ENCODE measurements around the gene HMGB4.

Gene HMGB4, protein sequence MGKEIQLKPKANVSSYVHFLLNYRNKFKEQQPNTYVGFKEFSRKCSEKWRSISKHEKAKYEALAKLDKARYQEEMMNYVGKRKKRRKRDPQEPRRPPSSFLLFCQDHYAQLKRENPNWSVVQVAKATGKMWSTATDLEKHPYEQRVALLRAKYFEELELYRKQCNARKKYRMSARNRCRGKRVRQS

DNA sequence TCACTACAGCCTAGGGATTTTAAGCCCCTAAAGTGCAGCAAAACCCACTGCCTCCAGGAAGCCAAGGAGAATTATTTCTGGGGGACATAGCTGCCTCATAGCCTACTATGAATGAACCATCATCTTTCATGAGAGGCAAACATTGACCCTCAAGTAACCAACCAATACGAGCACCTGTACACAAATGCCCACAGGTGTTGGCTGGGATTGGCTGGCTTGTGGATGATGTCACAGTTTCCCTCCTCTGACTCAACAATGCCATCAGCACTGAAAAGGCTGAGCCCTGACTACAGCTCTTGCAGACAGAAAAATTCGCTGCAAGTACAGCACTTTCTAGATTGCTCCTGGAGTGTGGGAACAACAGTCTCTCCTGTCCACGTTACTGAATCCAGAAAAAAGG, at the start of gene HMGB4:
Gene HMGB4, plus strand, starts transcription at position 301 of the 400 bp plus-strand sequence. CDS start 113 bp downstream, outside the sequence.
- no peak for DNase-seq

DNA sequence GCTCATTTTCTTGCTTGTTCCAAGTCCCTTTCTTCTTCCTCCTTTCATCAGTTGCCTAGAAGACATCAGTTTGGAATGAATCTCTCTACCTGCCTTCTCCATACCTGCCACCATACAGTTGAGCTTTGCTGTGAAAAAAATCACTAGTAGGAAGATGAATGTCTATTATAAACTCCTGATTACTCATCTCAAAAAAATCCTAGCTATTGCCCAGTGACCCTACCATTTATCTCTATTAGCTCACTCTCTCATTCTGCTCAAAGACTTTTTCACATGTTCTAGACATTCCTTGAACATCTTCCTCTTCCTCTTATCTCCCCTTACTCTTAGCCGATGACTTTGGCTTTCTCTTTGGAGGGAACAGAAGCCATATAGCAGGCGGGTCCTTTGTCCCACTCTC, 49.7 kb upstream of the HMGB4 start:
- no peak for DNase-seq

DNA sequence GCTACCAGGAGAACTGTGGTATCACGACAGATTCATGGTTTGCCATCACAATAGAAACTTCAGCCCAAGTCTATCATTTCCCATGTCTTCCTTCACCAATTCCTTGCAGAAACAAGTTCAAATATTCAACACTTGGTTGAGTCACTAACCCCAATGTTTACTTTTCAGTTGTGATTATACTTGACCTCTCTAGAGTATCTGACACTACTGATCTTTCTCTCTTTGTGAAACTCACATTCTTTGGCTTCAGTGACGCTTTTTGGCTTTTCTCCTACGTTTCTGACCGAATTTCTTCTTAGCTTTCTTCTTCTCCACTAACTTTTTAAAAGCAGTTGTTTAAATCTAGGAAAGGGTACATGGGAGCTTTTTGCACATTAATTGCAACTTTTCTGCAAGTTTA, 48.8 kb upstream of the HMGB4 start:
- DNase-seq = peak; percentile 45

DNA sequence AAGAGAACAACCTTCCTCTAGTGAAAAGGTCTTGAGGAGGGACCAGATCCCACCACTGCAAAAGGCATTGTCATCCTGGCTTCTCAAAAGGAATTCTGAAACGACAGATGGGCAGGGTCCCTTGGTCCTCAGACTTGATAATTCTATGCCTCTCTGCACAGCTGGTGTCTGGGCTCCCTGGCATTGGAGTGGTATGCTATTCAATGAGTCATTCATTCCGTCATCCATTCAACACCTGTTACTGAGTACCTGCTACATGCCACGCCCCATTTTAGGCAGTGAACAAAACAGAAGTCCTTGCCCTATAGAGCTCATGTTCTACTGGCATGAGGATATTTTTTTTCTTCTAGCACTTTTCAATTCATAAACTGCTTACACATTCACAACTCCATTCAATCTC, 45.8 kb upstream of the HMGB4 start:
- DNase-seq = no peak

DNA sequence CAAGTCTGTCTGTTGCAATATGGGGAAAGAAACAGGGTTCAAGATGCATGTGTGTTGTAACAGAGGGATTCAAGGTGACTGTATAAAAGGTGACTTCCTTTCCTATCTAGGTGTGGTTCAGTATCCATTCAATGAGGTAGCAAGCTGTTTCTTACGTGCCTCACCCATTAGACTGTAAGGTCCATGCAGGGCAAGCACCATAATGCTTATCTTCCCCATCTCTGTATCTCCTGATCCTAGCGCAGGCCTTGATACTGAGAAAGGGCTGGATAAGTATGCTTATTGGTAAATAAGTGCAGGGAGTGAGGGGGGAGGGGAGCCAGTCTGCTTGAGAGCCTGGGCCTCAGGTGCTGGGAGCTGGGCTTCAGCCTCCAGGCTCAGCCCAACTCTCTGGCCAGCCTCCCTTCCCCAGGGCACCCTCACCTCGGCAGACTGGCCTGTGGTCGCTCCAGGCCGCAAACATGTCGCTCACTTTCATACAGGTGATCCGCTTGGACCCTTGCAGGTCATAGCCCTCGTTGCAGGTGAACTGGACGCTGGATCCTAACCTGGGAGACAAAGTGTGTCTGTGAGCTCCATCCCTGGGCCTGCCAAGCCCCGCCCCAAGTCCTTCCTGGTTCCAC, 44.5 kb upstream of the HMGB4 start:
- no peak for DNase-seq

DNA sequence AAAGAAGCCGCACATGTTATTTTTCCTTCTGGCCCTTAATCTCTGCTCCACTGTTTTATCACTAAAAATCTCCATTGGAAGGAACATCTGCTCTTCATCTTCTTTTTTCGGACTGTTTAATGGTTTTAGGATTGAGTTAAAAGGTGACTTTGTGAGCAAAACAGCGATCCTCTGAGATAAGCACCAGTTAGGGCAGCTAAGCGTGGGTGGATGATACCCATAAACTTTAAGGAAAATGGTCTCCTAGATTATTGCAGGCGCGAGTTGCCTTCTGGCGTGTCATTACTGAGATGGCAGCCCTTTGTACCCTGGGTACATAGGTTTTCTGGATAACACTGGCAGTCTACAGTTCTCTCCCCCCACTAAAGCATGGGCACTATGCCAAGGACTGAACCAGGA, 44.0 kb upstream of the HMGB4 start:
- no peak for DNase-seq

DNA sequence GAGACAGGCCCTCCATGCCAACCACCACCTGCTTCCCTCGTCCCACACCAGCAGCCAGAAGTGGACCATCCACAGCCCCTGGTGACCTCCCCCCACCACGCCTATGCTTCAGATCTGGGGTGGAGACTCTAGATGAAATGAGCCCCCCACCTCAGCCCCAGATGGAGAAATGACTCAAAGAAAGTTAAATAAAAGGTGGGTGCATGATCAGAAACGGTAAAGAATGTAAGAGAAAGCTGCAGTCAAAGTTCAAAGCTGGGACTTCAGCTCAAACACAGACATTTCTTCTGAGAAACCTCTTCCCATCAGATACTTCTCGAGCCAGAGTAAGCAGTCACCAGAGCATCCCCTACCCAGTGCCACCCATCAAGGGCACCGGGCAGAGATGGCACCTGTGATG, 43.1 kb upstream of the HMGB4 start:
- no peak for DNase-seq

DNA sequence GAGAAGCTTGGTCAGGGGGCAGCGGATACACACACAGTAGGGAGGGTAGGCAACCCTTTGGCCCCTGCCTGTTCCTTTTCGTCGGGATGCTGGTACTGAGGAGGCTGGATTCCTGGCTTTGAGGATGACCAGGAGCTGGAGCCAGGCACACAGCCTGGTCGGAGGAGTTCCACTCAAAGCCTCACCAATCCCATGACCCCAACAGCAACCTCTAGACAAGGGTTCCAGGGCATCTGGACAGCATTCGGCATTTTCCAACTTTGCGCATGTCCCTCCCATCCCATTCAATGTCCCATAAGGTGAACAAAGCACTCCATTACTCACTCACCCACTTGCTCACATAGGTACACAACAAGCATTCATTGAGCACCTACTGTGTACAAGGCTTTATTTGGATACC, 42.6 kb upstream of the HMGB4 start:
- DNase-seq = no peak

DNA sequence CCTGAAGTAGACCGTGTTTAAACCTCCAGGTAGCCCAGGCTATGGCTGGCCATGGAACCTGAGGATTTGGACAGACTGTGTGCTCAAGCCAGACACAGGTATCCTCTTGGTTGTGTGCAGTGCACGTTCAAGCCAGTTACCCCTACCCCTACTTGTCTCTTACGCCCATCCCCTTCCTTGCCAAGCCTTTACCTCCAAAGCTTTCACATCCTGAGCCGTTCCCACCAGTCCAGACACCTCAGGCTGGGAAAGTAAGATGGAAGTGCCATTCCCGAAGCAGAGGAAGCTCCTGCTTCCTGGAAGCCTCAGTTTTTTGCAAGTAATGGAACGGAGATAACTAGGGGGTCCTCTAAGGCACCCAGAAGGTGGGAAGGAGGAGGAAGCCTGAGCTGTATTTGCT, 41.5 kb upstream of the HMGB4 start:
- DNase-seq = no peak

DNA sequence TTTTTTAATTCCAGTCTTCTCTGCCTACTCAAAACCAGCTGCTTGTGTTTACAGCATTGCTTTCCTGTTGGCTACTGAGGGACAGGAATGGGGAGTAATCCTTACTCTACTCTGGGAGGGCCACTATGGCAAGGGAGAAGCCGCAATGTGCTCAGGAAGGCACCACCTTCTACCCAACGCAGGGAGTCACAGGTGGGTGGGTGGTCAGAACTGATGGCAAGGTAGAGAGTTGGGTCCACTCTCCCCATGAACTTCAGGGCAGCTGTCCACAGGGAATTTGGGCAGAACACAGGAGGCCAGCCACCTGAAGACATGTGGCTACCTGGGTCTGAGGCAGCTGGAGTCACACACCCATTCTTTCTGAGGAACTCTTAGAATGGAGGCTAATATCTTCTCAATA, 40.5 kb upstream of the HMGB4 start:
- DNase-seq = no peak

DNA sequence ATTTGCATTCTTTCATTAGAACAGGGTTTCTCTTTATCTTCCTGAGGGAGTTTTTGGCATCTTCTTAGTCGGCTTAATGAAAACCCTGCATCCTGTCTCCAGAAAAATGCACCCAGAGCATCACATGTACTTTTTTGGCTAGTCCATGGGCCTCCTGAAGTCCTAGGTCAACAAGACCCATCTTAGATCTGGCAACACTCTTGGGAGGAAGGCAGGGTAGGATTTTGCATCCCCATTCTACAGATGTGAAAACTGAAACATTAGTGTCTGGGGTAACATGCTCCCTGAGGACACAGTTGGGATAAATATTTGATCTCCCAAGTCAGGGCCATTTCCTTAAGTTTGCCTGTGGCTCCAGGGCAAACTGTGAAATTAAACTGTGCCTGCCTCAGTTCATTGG, 40.0 kb upstream of the HMGB4 start:
- DNase-seq = no peak

DNA sequence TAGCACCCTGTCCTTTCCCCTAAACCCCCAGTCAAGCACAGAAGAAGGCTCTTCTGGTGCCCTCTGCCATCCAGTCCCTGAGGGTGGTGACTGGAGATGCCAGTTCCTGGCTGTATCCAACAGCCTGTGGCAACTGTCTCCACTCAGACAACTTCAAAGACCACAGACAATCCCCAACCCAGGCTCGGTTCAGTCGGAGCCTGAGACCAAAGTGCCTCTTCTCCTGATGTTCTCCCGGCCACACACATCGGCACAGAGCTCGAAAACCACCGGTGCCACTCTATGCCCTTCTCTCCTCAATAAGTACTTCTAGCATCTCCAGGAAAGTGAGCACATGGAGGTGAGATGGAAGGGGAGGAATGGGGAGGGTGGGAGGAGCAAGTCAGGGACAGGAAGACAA, 39.6 kb upstream of the HMGB4 start:
- no peak for DNase-seq

DNA sequence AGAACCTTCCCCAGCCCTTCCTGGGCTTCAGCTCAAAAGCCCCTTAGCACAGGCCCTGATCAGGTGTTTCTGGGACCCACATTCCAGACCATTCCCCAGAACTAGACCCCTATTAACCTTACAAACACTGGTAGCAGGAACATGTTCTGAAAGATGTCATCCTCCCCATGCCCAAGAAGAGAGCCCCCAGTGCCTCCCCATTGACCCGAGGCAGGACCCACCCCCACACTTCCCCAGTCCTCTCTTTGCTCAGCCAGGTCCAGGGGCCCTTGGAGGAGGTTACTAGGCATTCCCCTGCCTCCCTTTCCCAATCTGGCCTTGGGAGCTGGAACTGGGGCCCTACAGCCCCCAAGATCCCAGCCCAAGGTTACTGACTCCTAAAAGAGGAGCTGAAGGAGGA, 38.9 kb upstream of the HMGB4 start:
- no peak for DNase-seq

DNA sequence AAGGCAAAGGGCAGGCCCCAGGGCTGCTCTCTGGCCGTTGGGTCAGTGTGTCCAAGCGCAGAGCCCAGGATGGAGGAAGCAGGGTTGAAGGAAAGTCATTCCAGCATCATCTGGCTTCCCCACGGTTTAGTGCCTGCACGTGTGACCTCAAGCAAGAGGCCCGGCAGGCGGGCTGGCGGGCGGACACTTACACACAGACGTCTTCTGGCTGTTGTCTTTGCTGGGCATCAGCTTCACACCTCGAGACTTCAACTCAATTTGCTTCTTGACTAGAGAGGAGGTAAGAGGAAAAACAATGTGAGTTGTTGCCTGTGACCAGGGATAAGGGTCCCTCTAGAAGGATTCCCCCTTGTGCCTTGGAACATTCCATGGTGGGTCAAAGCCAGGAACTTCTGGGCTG, 38.4 kb upstream of the HMGB4 start:
- no peak for DNase-seq

DNA sequence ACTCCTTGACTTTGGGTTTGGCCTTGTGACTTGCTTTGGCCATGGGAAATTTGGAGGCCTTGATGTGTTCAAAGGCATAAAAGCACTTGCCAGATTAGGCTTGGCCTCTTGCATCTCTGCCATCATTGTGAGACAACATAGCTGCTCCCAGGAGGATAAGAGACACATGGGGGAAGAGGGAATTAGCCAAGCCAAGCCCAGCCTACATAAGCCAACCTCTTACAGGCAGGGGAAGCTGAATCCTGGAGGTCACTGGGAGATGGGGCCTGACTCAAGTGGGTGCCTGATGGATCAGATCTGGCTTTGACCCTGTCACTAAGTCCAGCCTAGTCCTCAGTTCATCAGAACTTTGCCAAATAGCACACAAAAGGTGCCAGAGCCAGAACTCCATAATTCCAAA, 37.6 kb upstream of the HMGB4 start:
- no peak for DNase-seq

DNA sequence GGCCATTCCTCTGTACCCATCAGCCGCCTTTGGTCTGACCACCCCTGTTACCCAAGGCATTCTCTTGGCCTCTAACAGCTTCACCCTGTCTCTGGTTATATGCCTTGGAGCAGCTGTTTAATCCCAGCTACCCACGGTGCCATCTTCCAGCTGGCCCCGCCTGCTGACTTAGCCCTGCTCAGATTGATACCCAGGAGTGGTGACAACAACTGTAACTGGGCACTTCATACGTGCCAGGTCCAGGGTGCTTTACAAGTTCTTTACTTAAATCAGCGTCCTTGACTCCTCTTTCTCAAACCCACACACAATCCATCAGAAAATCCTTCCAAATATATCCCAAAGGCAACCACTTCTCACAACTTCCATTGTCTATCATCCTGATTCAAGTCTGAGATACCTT, 37.2 kb upstream of the HMGB4 start:
- DNase-seq = no peak

DNA sequence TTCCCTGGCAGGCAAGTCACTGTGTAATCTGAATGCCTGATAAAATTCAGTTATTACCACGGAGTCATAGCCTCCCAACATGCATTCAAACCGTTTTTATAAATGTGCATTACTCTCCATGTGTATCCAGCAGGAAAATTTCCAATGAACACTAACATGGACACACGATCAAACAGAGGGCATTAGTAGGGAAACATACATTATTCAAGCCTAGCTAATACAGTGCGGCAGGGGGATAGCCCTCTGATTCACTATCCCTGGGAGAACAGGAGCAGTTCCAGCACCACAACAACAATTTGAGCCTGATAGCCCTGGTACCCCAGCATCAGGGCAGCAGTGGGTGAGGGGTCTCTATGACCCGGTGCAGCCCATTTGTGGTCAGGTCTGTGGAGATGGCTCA, 35.8 kb upstream of the HMGB4 start:
- DNase-seq = no peak

DNA sequence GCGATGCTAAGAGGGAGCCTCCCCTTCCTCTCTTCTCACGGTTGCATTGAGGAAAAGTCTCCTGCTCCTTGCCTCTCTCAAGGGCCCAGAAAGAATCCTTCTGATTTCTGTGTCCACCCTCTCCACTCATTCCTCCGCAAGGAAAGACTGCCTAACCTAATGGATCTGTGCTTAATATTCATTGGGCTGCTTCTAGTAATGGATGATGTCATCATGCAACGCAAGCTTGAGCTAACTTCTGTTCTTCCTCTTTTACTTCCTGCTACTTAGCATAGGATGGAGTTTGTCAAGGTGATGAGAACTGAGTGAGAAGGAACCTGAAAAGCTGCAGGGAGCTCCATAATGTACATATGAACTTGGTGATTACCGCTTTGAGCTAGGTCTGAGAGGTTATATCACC, 35.2 kb upstream of the HMGB4 start:
- DNase-seq = no peak

DNA sequence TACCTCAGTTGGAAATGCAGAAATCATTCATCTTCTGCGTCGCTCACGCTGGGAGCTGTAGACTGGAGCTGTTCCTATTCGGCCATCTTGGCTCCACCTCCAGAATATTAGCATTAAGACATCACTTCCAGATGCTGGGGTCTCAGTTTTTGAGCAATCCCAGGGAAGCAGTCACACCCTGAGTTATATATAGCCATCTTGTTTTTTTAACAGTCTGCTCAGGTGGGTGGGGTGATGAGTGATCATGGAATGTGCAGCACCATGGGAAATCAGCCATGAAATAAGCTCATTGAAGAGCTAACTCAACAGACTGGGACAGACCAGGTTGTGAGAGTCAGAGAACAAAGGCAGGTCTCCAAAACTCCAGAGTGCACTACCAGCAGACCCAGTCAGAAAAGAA, 27.0 kb upstream of the HMGB4 start:
- DNase-seq = no peak

DNA sequence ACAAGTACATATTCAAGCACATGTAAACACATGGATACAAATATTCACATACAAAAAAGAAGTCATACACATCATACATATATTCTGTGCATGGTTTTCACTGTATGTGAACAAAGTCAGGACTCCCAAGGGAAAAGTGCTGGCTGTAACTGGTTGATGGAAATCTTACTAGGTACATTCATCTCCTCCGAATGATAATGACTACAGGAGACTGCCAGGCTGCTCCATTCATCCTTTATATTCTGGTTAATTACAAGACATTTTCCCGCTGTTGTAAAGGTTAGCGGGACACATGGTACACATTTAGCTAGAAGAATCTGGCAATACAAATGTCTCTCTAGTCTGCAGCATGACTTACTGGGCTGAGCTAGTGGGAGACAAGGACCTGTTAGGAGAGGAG, 26.2 kb upstream of the HMGB4 start:
- DNase-seq = no peak

DNA sequence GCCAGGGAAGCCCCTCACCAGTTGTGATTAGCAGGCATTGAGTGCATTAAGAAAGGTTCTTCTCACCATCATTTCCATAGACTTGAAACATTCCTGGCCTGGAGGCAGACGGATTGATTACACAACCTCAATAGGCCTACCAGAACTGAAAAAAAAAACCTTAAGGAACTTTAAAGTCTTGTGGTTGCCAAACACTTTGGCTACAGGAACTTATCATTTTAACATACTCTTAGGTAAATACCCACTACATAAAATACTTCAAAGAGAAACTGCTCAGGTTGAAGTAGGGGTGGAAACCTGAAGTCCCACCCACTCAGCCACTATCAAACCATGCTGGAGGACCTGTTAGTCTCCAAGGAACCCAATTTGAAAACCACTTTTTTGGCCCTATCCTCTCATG, 22.4 kb upstream of the HMGB4 start:
- no peak for DNase-seq

DNA sequence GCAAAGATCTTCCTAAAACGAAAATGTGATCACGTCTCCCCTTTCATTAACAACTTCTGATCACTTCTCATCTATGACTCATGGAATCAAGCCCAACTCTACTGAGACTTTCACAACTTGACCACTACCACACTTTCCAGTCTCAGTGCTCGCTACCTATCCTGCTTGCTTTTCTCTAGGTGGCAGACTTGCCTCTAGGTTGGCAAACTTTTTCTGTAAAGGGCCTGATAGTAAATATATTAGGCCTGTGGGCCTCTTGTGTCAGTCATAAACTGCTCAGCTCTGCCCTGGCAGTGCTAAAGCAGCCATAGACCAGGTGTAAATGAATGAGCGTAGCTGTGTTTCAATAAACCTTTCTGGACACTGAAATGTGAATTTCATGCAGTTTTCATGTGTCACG, 21.5 kb upstream of the HMGB4 start:
- no peak for DNase-seq

DNA sequence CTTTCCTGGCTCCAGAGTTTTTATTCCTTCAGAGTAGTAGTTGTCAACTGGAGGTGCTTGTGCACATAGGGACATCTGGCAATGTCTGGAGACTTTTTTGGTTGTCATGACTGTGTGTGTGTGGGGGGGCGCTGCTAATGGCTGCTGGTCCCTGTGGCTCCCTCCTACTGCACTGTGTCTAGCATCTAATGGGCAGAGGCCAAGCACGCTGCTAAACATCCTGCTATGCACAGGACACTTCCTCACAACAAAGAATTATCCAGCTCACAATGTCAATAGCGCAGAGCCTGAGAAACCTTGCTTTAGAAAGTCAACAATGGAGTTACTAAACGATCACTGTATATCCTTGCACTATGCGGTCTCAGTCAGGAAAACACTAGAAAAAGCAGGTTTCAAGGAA, 19.7 kb upstream of the HMGB4 start:
- DNase-seq = no peak

DNA sequence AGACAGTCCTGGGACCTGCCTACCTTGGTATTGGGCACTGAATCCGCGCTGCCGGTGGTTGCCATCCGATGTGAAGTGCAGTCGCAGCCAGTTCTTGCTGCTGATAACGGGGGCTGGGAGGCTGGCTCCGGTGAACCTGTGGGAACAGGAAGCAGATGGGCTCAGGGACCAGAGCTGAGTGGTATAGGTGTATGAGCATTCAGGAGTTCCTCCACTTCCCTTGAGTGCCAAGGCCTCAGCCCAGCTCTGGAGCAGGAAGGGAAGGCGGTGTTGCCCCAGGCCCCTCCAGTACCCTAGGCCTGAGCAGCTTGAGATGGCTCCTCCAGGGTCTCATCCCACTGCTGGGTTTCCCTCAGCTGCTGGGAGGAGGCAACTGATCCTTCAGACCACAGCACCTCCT, 17.0 kb upstream of the HMGB4 start:
- DNase-seq = no peak

DNA sequence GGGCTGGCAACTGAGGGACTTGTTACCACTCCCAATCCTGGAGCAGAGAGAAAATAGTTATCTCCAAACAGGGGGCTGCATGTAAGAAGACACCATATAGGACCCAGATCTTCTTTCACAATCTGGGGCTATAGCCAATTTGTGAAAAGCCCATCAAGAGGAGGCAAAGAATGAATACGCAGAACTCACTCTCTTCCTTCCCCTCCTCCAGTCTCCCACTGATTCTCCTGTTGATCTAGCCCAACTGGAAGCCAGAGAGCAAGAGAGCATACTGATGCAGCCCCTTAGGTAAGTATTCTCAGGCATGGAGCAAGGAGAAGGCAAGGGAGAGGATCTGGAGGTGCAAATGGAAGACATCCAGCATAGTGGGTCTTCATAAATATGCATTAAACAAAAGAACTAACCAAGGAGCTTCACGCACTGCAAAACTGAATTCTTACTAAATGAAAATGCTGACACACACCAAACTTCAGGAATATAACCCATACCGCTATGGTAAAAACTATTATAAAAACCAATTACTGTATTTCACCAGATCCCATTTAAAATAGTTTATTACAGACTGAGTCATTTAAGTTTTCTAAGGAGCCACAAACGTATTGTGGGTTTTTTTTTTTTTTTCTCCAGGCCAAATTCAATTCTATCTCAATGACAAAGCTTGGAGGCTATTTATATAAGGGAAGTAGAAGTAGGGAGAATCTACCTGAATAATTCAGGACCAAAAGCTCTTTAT, 15.5 kb upstream of the HMGB4 start:
- no peak for DNase-seq

Data from HCEC 1CT (cell line).